Superior temporal gyrus (tissue), 1 donor: ENCODE measurements around the gene PGPEP1.
"Not testable (repeated sequence)": the region's sequence is repeated elsewhere in the genome, so short reads cannot be mapped to it uniquely, and the experiment has no call there.

Source experiments
- DNase-seq: peaks from one replicate; pipeline ENCODE4 v3.0.0-alpha.2; 2016; ENCODE audit errors: extremely low spot score

Gene PGPEP1

GRCh38 chr19:18390065-18390907 is 49.9 kb downstream of the PGPEP1 start:
- DNase-seq = no peak

DNA sequence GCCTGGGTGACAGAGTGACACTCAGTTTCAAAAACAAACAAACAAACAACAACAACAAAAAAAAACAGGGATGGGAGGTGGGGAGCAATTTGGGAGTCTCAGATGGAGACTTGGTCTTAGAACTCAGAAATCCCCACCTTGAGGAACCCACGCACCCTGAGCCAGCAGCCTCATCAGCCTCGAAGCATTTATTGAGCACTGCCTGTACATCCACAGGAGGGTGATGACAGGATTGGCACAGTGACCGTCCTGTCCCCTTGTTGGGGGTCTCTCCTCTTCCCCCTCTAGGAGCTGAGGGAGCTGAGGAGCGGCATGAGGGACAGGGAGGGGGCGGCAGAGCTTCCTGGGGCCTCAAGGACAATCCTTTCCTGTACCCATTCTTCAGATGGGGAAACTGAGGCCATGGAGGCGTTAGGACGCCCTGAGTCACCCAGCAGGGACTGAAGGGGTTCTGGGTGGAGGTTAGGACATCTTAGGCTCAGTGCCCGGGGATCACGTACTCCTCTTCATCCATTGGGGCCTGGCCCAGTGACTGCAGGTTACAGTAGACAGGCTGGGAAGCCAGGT is 51.2 kb downstream of the PGPEP1 start:
- DNase-seq = no peak

GRCh38 chr19:18392417-18392816 is 52.0 kb downstream of the PGPEP1 start:
- DNase-seq = no peak

- DNase-seq = no peak
Observed at GRCh38 chr19:18392926-18393325, 52.5 kb downstream of the PGPEP1 start.

- no peak for DNase-seq
Observed at GRCh38 chr19:18393836-18394235, 53.4 kb downstream of the PGPEP1 start.

DNA sequence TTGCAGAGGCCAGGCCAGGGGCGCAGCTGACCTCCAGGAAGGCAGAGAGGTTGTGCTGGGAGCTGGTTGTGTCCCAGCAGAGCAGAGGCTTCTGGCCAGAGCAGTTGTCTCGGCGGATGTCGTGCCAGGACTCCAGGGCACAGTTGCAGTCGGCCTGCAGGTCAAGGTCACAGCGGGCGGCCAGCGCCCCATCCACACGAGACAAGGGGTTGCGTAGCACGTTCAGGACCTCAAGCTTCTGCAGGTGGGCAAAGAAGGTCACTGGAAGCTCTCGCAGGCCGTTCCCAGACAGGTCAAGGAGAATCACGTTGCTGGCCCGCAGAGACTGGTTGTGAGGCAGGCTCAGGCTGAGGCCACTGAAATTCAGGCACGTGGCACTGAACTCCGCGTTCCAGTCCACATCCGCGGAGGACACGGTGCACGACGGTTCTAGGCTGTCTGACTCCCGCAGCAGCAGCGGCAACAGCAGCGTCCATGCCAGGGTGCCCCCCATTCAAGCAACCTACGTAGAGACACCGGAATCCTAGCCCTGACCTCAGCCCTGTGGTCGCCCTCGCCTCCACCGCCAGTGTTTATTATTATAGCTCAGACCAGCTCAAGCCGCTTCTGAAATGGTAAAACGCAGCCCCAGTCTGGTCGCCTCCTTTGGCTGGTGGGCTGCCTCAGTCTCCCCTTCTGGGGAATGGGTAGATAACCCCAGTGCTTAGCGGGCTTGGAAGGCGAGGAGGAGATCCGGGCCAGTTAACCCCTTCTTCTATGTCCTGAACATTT is 56.3 kb downstream of the PGPEP1 start:
- DNase-seq = no peak

DNA sequence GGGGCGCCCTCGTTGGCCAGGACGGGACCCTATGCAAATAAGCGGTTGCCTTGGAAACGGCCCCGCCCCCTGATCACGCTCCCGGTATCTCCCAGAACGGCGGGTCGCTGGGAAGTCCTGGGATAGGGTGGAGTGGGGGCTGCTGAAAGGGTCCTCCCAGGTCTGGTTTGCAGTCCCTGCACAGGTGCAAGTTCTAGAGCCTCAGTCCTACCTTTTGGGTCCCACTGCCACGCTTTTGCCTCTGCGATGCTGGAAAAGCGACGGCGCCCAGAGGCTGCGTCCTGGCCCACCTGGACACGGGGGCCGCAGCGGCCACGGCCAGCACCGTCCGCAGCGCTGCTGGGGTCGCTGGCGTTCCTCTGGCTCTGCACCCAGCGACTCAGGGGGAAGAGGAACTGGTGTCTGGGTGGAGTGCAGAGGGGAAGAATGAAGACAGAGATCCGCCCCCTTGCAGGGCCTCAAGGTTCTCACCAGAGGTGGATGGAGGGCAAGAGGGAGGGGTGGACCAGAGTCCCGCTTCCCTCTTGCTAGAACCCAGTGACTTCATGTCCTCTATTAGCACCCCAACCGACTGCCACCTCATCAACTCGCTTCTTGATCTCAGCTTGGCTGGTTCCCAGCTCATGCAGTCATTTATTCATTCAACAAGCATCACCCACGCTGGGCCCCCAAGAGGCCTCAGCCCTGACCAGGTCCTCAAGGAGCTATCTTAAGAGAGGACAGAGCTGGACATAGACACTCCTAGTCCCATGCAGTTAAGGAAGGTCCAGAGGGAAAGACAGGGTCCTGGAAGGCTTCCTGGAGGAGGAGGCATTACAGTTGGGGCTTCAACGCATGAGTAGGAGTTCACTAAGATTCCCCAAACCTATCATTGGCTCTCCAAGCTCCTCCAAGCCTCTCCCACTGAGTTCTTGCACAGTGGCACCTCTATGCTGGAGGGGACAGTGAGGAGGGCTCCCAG is 57.1 kb downstream of the PGPEP1 start, which contains the start of gene LRRC25:
LRRC25 (minus strand) TSS at position 381 of the 961 bp plus-strand sequence. CDS start 659 bp downstream, outside the sequence.
- no peak for DNase-seq

- no peak for DNase-seq
Observed at GRCh38 chr19:18399008-18399407, 58.6 kb downstream of the PGPEP1 start.

DNA sequence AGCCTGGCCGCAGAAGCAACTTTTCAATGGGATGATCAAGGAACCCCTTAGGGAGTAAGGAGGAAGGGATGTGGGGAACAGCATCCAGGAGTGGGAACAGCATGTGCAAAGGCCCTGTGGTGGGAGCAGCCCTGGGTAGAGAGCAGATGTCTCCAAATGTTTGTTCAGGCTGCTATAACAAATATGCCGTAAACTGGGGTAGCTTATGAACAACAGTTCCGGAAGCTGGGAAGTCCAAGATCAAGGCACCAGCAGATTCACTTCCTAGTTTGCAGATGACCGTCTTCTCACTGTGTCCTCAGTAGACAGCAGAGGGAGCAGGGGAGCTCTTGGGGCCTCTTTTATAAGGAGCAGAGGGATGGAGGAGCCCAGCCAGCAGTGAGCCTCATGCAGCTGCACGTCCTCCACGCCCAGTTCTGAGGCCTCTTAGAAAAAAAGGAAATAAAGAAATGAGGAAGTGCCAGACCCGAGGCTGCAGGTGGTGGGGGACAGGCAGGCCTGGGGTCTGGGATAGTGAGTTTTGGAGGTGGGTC is 61.2 kb downstream of the PGPEP1 start:
- DNase-seq = no peak

GRCh38 chr19:18402455-18403248 is 62.3 kb downstream of the PGPEP1 start:
- not testable (repeated sequence) for DNase-seq

DNA sequence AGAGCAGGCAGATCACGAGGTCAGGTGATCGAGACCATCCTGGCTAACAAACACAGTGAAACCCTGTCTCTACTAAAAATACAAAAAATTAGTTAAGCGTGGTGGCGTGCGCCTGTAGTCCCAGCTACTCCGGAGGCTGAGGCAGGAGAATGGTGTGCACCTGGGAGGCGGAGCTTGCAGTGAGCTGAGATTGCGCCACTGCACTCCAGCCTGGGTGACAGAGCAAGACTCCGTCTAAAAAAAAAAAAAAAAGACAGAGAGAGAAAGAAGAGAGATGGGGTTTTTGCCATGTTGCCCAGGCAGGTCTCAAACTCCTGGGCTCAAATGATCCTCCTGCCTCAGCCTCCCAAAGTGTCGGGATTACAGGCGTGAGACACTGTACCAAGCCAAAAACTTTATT is 65.4 kb downstream of the PGPEP1 start:
- not testable (repeated sequence) for DNase-seq

- DNase-seq = no peak
Observed at GRCh38 chr19:18406749-18407148, 66.4 kb downstream of the PGPEP1 start.

GRCh38 chr19:18408053-18408476 is 67.7 kb downstream of the PGPEP1 start:
- no peak for DNase-seq

GRCh38 chr19:18412610-18413239 is 72.3 kb downstream of the PGPEP1 start:
- no peak for DNase-seq

- no peak for DNase-seq
Observed at GRCh38 chr19:18414504-18415177, 74.2 kb downstream of the PGPEP1 start.

GRCh38 chr19:18415178-18415867 is 74.9 kb downstream of the PGPEP1 start:
- peak; percentile 36 for DNase-seq

- DNase-seq = peak; percentile 64
Observed at GRCh38 chr19:18416778-18417249, 76.4 kb downstream of the PGPEP1 start.
